Activated CD8-positive, alpha-beta memory T cell treated with anti-CD3 and anti-CD28 coated beads for 48 hours (primary cell): ENCODE data around the gene ACTN1.

ENCODE experiments used
- DNase-seq, 3 experiments: peaks; one replicate each; pipeline ENCODE4 v3.0.0-alpha.2; 2020; ENCODE audit warnings: low read depth in 2 of 3, low spot score in 2 of 3

ACTN1 gene

DNA sequence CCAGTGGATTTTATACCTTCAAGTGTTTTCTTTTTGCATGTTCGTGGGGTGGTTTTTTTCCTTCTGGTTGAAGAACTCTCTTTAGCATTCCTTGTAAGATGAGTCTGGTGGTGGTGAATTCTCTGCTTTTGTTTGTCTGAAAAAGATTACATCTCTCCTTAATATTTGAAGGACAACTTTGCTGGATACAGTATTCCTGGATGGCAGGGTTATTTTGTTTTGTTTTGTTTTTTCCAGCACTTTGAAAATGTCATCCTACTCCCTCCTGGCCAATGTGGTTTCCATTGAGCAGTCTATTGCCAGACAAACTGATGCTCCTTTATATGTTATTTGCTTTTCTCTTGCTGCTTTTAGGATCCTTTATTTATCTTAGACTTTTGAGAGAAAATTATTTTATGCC is 143.0 kb downstream of the ACTN1 start:
- no peak for DNase-seq

DNA sequence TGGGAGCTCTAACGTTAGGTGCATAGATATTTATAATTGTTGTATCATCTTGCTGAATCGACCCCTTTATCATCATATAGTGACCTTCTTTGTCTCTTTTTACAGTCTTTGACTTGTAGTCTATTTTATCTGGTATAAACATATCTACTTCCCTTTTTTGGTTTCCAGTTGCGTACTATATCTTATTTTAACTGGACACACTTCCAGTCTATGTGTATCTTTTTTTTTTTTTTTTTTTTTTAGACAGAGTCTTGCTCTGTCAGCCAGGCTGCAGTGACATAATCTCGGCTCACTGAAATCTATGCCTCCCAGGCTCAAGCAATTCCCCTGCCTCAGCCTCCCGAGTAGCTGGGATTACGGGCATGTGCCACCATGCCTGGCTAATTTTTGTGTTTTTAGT is 144.3 kb downstream of the ACTN1 start:
- no peak for DNase-seq

DNA sequence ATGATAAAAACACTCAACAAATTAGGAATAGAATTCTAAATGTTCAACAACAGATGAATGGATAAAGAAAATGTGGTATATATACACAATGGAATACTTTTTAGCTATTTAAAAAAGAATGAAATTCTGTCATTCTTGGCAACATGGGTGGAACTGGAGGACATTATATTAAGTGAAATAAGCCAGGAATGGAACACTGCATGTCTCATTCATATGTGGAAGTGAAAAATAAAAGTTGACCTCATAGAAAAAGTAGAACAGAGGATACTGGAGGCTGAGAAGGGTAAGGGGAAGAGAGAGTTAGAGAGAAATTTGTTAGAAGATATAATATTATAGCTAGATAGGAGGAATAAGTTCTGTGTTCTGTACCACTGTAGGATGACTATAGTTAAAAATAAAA is 150.4 kb downstream of the ACTN1 start:
- no peak for DNase-seq

DNA sequence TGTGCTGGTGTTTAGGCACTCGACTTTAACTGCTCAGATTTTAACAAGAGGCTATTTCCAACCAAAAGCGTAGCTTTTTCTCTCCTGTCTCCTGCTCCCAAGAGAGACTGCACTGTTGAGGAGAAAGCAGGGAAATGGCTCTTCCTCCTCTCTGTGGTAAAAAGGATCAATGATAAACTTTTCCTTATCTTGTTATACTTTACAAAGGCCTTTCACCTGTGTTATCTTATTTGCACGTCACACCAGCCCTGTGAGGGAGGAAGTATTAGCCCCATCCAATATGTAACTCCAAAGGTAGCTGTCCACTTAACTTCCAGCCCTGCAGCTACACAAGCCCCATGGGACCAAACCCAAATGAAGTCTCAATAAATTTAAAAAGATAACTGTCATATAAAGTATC is 153.4 kb downstream of the ACTN1 start:
- DNase-seq, result no peak

DNA sequence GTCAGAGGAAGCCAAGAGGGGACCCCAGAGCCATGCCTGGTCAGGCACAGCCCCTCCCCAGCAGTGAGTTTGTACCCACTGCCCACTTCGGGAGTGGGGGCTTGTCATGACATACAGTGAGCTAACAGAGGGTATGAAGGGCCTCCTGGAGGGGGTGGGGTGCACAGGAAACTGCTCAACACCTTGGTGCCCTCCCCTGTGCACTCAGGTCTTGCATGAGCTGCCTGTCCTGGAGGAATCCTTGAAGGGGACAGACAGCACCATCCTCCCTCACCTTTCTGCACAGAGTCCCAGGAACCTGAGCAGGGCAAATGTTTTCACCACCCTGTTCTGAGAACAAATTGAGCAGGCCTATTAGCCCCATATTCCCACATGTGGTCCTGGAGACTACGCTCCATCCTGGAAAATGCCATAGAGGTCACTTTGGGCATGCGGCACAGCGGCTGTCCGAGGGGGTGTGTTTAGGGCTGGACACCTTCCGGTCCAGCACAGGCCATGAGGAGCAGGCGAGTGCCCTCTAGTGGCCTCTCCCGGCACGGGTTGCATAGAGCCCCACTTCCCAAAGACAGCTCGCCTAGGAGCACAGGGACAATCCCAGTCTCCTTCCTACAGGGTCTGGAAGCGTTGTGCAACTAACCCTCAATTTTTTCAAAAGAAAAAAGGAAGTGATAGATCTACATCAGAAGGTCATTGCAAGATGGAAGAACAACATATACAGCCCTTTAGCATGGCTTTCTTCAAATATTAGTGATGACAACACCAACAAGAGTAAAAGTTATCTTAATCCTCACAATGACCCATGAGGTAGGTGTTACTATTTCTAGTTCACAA is 154.4 kb downstream of the ACTN1 start:
- no peak for DNase-seq

DNA sequence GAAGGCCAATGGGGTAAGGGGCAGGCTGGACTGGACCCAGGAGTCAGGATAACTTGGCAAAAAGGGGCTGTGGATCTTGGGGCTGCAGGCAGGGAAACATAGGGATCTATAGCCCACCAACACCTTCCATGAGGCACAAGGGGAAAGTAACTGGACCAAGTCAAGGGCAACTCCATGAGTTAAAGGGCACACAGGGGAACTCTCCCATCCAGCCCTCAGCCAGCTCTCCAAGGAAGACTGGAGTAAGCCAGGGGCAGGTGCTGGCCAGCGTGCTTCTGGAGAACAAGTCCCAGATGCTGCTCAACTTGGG is 154.9 kb downstream of the ACTN1 start:
- no peak for DNase-seq
